CD4-positive, alpha-beta T cell treated with Interleukin-6 for 4 hours (primary cell): Measurements from ENCODE around the gene KLK14.

Experiments used
- DNase-seq: peaks from one replicate; pipeline ENCODE4 v3.0.0-alpha.2; 2020; ENCODE audit warnings: mixed read lengths

Gene KLK14

DNA sequence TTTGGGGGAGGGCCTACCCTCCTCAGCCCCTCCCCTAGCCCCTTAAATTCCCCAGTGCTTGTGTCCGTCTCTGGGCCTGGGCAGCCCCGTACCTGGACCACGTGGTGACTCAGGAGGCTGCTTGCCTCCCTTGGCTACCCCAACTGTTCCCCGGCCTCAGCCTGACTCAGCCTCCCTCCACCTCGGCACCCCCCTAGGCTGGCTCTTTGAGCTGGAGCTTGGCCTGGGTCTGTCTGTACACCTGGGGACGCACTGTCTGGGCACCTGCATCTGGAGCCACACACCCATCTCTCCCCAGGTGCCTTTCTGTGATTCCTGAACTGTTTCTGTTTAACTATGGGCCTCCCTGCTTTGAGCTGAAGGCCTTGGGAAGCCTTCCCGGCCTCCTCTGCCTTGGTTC is 1.8 kb upstream of the KLK14 start:
- DNase-seq: no peak

DNA sequence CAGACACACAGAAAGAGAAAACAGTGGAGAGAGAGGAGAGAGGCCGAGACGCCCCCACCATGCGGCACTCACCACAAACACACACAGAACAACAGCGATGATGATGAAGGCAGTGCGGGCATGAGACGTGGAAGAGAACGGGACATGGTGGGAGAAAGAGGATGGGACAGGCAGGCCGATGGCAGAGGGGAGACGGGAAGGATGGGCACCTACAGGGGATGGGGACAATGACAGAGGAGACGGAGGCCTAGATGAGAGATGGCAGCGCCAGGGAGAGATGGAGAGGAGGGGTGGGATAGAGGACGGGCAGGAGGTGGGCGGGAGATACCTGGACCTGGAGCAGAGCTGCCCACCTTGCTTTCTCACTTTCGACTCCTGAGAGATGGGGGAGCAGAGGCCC is 1.1 kb upstream of the KLK14 start:
- DNase-seq: no peak

DNA sequence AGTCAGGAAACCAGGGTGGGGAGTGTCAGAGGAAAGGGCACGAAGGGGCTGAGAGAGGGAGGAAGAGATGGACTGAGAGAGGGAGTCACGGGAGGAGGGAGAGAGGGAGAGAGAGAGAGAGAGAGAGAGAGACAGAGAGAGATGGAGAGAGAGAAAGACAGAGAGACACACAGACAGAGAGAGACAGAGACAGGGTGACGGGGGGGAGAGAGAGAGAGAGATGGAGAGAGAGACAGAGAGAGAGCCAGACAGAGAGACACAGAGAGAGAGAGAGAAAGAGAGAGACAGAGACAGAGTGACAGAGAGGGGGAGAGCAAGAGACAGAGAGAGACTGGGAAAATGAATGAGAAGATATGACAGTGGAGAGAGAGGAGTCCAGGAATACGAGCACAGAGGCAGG is 494 bp upstream of the KLK14 start:
- no peak for DNase-seq

DNA sequence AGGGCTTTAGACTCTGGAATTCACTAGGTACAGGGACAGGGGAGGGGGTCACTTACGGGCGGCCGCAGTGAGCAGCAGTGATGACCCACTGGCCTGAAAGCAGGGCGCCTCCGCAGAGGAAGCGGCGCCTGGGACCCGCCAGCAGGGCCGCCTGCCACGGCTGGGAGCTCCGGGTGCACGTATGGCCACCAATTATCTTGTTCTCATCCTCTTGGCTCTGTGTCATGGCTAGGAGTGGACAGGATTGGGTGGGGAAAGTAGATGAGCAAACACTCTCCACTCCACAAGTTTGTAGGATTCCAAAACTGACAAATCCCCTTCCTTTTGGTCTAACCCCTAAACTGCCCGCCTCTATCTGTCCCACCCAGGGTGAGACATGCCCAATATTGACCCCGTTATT is 1.2 kb downstream of the KLK14 start:
- DNase-seq: no peak

DNA sequence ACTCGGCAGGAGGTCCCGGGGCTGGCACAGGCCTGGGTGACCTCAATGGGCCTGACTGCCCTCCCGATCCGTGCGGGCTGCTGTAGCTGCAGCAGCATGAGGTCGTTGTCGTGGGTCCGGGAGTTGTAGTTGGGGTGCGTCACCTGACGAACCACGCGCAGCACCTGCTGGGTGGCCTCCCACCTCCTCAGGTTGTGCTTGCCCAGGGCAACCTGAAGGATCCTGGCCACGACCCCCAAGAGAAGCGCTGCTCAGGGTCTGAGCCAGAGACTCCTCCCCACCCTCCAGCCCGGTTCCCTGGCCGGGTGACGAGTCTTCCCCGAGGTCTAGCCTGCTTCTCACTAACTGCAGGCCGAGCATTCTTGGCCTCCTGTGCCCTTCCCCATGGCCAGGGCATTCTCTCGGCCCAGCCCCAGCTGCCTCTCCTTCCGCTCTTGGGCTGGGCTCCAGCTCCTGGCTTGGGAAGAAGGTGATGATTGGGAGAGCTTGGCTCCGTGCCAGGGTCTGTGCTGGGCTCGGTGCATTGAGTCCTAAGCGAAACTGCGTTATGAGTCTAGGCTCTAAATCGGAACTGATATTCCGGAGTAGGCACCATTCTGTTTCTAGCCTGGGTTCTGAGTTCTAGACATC is 3.1 kb downstream of the KLK14 start:
- no peak for DNase-seq

DNA sequence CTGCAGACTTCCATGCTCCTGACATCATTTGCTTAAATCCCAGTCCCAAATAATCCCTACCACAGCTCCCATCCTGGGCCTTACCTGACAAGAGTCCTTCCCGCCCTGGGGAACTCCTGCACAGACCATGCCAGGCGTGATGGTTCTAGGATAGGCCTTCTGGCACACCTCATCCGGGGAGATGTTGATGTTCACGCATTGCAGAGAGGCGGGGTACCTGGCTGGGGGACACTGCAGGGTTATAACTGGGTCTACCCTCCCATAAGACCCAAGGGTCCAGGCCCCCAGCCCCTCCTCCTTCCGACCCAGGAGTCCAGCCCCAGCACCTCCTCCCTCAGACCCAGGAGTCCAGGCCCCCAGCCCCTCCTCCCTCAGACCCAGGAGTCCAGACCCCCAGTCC is 4.0 kb downstream of the KLK14 start:
- DNase-seq: no peak

DNA sequence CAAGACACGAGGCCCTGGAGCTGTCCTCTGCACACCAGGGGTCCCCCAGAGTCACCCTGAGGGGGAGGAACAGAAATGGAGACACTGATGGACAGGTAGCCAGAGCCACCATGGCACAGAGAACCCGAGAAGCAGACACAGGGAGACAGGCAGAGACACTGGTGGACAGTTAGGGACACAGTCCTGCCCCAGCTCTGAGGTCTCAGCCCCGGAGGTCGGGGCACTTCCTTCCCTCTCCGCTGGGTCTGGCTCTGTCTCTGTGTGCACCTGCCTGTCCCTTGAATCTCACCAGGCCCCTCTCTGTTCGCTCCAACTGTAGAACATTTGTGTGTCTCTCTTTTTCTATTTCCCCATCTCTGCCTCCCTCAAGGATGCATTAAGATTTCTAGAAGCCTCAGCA is 4.6 kb downstream of the KLK14 start:
- DNase-seq: no peak

DNA sequence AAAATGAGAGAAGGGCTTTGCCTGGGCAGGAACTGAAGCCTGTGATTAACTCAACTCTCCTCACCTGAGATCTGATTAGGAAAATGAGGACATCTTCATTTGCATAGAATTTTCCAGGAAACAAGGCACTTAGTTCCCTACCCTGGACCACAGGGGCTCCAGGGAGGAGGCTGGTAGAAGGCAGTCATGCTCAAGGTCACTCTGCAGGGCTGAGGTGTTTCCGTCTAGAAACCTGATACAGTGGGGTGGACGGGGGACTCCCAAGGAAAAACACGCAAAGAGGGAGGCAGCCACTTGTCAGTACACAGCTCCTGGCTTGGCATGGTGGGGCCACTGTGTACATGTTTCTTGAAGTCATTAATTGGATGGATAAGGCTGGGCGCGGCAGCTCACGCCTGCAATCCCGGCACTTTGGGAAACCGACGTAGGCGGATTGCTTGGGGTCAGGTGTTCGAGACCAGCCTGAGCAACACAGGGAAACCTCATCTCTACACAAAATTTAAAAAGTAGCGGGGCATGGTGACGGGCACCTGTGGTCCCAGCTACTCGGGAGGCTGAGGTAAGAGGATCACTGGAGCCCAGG is 6.0 kb downstream of the KLK14 start:
- no peak for DNase-seq

DNA sequence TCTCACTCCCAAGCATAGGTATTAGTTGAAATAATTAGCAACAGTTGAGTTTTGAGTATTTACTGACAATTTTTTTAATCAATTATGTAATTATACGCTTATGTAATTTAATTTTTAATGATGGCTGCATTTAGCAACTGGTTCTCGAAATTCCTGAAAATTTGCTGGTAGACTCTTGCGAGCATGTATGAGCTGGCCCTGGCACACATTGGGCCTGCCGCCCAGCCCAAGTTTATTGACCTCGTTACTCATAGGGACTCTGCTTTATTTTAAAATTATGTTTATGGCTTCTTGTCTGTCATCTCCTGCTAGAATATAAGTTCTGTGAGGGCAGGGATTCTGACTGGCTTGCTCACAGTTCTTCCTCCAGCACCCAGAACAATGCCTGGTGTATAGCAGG is 6.7 kb downstream of the KLK14 start:
- DNase-seq: no peak

DNA sequence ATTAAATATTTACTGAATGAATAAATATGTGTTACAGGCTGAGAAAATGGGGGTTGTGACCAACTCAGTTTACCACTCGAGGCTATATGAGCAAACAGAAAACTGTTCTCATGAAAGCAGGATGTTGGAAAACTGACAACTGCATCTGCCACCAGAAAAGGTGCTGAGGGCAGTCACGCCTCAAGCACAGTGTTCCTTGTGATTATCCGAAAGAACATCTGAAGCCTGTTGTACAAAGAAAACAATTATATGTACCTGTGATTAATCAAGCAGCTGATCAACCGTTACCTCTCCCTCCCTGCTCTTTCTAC is 11.6 kb downstream of the KLK14 start:
- DNase-seq: no peak

DNA sequence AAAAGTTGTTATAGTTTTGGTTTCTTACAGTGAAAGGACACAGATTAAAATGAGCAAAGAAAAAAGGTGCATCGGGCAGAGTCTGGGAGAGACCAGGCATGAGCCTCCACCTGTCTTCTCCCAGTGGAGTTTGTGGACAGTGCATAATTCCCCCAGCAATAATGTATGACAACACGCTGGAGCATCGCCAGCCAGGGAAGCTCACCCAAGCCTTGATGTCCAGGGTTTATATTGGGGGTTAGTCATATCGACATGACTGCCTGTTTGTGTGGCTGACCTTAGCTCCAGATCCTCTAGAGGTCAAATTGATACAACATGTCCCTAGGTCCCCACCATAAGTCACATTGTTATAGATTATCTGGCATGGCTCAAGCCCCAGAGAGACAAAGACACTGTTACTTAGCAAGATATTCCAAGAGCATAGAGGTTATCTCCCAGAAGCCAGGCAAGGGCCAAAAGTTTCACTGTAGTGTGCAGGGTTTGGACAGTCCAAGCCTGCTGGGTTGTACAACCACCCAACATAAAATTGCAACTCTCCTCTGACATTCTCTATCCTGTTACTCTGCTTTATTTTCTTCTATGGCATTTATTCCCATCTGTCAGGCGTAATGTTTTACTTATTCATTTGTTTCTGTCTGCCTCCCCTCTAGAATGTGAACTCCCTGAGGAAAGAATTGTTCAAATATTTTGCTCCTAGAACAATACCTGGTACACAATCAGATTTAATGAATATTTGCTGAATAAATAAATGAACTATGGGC is 12.2 kb downstream of the KLK14 start:
- no peak for DNase-seq

DNA sequence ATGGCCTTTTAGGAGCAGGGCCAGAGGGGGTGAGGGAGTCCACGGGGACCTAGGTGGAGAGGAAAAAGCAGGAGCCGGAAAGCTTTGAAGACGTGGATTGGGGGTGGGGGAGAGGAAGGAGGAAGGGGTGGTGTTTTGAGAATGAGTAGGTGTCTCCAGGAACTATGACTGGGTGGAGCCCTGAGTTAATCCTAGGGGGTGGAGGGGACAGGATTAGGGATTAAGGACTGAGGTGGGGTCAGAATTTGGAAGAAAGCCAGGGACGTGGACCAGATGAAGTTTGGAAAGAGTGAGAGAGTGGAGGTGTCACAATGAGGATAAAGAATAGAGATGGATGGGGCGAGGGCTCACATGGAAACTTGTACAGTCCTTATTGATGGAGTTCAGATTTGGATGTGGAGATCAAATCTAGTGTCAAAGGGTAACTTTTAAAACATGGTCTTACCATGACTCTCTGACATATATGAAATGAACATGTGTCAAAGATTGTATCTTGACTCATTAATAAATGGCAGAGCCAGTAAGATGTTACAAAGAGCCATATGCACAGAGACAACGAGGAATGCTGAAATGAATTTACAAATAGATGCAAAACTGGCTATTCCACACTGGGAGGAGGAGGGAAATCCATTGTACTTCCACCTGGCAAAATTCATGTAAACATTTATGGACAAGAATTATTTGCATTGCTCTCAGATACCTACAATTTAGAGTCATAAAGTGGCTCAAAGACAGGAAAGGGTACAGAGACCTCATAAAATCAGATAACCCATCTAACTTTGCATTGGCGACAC is 16.1 kb downstream of the KLK14 start:
- no peak for DNase-seq

DNA sequence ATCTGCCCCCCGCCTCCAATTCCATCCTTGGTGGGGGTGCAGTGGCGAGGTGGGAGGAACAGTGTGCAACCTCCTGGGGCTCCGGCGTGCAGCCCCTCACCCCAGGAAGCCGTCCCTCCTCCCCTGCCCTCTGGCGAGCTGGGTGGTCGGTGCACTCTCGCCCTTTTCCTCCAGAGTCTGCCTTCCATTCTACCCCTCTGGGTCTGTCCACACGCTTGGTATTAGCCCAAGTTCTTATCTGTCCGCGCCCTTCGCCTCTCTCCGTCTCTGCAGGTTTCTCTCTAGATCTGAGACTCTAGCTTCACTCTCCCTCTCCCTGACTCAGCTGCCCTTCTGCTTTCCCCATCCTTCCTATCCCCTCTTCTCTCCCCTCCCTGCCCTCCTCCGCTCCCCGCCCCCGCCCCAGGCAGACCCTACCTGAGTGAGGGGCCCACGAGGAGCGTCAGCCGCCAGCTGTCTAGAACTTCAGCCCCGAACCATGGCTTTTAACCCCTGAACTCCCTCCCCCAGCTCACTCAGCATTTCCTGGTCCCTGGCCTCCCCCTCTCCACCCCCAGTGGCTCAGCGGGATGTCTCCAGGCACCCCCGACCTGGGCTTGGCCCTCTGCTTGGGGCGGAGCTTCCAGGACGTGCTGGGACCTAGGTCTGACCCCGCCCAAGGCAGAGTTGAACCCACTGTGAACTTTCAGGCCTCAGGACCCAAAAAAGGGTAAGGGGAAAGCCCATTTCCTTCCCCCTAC is 17.3 kb downstream of the KLK14 start:
- no peak for DNase-seq

DNA sequence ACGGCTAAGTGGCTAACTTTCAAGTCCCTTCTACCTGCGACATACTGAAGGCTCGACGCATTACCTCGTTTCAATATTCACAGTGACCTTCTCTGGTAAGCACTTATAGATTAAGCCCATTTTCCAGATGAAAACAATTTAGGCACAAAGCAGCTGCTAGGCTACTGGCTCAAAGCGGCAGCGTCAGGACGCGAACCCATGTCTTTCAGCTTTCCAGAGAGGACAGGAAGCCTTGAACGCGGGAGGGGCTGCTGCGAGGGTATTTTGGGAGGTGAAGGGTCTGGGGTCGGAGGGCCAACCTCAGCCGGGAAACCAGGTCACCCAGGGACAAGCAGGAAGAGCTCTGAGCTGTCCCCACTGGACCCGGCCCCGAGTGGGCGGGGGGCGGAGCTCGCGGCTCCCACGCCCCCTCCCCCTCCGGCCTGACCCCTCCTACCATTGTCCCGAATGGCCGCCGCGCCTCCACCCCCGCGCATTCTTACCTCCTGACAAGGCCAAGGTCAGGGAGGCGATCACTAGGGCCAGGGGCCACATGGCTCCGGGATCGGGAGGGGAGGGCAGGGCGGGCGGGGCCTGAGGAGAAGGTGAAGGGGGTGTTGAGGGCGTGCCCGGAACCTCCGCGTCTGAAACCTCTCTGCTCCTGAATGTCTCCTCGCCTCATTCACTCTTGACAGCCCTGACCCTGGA is 18.0 kb downstream of the KLK14 start, which contains the start of gene KLK13:
KLK13 (minus strand) TSS at position 559 of the 687 bp plus-strand sequence; CDS start at position 534, 25 bp downstream.
- DNase-seq: no peak

DNA sequence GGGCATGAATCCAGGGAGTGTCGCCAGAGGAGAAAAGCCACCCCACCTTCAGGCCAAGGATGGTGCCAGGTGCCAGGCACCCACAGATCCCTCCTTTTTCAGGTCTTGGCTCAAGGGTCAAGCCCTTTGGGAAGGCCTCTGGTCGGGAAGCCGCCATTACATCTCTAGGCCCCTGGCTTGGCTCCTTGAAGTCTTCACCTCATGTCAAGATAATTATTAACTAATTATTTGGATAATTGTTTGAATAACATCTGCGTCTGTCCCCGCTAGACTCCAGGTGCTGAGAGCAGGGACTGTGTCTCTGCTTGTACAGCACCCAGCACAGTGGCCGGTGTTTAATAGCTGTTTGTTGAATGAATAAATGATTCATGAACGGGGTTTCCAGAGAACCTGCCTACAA is 19.0 kb downstream of the KLK14 start:
- DNase-seq: no peak

DNA sequence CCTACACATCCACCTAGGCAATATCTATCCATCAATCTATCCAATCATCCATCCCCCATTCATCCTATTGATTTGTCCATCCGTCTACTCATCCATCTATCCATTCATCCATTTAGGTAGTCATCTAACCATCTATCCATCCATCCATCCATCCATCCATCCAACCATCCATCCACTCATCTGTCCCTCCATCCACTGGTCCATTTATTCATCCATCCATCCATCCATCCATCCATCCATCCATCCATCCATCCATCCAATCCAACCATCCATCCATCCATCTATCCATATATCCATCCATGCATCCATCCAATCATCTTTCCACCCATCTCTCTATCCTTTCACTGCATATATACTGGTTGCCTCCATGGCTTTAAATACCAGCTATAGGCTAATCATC is 21.7 kb downstream of the KLK14 start:
- no peak for DNase-seq

DNA sequence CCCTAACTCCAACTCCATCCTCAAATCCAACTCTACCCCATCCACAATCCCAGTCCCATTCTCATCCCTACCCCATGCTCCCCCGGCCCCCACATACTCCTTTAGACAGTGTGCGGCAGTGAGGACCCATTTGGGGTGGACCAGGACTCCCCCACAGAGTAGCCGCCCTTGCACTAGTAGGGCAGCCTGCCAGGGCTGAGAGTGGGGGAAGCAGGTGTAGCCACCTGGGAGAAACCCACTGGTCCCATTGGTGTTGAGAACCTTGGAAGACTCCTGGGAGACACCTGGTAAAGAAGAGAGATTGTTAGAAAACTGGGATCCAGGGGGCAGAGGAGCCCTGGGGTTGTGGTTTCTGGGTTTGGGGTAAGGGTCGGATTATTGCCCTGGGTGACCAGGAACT is 22.4 kb downstream of the KLK14 start:
- DNase-seq: no peak

DNA sequence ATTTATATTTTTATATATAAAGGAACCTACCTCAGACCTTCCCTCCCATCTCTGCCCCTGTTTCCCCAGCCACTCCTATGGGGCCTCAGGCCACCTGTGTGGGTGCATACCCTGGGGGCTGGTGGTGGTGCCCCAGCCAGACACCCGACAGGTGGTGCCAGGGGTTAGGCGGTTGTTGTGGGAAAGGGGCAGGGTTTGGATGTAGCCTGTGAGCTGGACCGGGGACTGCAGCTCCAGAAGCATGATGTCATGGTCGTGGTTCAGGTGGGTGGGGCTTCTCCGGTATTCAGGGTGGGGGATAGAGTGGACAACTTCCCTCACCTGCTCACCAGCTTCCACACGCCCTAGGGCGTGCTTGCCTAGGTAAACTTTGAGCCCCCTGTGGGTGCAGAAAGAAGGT is 23.0 kb downstream of the KLK14 start:
- DNase-seq: no peak

DNA sequence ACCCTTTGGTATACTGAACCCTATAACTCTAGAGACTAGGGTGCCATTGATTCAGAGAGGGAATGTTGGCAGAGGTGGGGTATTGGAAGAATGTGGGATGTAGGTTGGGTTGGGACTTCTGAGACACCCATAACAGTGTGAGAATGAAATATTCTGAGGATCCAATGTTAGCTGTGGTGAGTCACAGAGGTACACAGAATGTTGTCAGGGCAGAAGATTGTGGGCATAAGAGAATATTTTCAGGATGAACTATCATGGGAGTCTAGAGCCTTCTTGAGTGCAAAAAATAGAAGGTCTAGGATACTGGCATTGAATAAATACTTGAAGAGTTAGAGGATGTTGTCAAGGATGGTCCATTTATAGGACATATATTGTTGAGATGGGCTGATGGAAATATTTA is 26.8 kb downstream of the KLK14 start:
- DNase-seq: no peak

DNA sequence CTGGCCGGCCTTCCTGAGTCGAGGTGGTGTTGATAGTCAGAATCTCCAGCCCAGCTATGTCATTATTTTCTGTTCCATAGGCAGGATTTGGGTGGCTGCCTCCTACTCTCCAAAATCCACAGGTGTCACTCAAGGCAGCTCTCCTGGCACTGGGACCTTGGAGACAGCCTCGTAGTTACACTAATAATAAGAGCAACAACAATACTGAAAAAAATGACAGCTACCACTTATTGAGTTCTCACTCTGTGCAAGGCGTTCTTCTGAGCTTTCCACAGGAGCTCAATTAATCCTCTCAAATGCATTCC is 35.7 kb downstream of the KLK14 start:
- DNase-seq: no peak

DNA sequence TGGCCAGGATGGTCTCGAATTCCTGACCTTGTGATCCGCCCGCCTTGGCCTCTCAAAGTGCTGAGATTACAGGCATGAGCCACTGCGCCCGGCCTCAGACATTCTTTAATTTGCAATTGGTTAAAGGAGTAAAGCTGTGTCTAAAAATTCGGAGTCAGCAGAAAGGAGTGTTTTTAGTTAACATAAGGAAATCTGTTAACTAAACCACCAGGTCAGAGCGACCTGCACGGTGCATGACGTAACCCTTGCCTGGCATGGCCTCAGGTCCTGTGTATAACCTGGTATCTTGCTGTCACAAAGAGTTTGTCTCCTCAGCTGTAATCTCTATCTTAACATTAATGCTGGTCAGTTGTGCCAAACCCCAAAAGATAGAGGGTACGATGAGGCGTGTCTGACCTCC is 38.4 kb downstream of the KLK14 start:
- DNase-seq: no peak

DNA sequence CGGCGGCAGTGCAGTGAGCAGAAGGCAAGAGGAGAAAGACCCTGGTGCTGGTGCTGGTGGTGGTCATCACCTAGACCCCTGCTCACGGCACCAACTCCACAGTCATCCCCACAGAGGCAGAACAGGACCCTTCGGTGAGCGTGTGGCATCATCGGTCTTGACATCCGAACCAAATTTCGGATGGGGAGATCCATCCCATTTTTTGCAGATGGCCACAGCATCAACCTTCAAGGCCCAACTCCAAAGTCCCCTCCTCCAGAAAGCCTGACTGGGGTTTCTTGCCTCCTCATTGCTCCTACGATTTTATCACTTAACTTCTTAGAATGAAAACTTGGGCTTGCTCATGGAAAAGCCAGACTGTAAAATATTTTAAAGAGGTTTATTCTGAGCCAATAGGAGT is 39.2 kb downstream of the KLK14 start:
- no peak for DNase-seq

DNA sequence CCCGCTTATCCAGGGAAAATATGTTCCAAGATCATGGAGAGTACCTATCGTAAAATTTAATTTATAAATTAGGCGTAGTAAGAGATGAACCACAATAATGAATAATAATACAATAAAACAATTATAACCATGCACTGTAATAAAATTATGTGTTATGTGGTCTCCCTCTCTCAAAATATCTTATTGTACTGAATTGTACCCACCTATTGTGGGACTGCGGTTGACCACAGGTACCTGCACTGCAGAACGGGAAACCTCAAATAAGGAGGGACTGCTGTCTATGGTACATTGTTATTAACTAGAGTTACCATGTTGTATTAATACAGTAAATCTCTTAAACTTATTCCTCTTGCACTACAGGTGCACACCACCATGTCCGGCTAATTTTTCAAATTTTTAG is 42.5 kb downstream of the KLK14 start:
- no peak for DNase-seq
